ENCODE measurements around the gene ANKHD1. TPM values are rescaled to one million over a fixed set of nuclear protein-coding genes. Genes with fewer than 3 reads are reported as not detected.
A peak's percentile ranks its signal among the peaks of the same experiment; 100 is the strongest.

The ANKHD1 gene
- total RNA-seq, 1 donor from 2014 or later = 120 TPM

DNA sequence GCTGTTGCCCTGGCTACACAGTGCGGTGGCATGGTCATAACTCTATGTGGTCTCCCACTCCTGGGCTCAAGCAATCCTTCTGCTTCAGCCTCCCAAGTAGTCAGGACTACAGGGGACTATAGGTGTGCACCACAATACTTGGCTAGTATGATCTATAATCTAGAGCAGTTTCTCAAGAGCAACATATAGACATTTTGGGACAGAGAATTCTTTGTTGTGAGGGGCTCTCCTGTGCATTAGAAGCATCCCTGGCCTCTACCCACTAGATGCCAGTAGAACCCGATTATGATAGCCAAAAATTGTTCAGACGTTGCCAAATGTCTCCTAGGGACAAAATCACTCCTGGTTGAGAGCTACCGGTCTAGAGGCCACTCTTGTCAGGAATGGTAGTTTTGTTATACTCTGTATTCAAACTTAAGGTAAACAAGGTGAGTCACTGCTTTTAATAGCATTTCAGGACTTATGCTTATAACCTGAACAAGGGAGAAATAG lies 7.2 kb downstream of the ANKHD1 start:
- Histone ChIP-seq H3K9me3 (no peaks in the 10 kb centered on the region), H3K36me3 (peaks cover 14% of the 10 kb centered on the region), H3K4me1 (peaks cover 34% of the 10 kb centered on the region), H3K4me3 (no peak overlapping the region), H3K27me3 (no peaks in the 10 kb centered on the region), H3K27ac (no peak overlapping the region)
- DNase-seq = no peak
- peak; percentile 89 for ATAC-seq
- intact Hi-C loops (cut with DNase I) = no loop called here
- TF ChIP-seq, protein P1, sequence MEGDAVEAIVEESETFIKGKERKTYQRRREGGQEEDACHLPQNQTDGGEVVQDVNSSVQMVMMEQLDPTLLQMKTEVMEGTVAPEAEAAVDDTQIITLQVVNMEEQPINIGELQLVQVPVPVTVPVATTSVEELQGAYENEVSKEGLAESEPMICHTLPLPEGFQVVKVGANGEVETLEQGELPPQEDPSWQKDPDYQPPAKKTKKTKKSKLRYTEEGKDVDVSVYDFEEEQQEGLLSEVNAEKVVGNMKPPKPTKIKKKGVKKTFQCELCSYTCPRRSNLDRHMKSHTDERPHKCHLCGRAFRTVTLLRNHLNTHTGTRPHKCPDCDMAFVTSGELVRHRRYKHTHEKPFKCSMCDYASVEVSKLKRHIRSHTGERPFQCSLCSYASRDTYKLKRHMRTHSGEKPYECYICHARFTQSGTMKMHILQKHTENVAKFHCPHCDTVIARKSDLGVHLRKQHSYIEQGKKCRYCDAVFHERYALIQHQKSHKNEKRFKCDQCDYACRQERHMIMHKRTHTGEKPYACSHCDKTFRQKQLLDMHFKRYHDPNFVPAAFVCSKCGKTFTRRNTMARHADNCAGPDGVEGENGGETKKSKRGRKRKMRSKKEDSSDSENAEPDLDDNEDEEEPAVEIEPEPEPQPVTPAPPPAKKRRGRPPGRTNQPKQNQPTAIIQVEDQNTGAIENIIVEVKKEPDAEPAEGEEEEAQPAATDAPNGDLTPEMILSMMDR (IDR thresholded peaks at IDR 0.05) = peak; percentile 25

DNA sequence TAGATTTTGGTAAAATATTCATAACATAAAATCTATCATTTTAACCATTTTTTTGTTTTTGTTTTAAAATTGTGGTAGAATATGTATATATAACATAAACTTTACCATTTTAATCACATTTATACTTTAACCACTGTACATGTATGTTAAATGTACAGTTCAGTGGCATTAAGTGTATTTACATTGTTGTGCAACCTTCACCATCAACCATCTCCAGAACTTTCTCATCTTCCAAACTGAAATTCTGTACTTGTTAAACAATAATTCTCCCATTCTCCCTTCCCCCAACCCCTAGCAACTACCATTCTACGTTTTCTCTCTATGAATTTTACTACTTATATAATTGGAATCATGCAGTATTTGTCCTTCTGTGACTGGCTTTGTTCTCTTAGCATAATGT lies 11.6 kb downstream of the ANKHD1 start:
- TF ChIP-seq, protein P1 (IDR thresholded peaks at IDR 0.05) = no peak
- no peak overlapping the region for H3K4me3 ChIP-seq
- no peaks in the 10 kb centered on the region for H3K27me3 ChIP-seq
- H3K9me3 ChIP-seq = no peaks in the 10 kb centered on the region
- ATAC-seq (no peak), DNase-seq (no peak)
- intact Hi-C loops (cut with DNase I) = no loop called here
- H3K36me3 ChIP-seq = peaks cover 8% of the 10 kb centered on the region
- H3K4me1 ChIP-seq = peaks cover 16% of the 10 kb centered on the region
- no peak overlapping the region for H3K27ac ChIP-seq

DNA sequence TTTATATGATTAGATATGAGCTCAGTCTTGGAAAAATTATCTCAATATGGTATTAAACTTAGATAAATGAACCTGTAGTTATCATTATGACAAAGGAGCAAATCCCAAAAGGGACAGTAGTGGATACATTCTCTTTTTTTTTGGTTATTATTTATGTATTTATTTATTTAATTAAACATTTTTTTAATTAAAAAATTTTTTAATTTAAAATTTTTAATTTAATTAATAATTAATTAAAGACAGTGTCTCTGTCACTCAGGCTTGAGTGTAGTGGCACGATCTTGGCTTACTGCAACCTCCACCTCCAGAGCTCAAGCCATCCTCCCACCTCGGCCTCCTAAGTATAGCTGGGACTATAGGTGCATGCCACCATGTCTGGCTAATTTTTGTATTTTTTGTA lies 15.6 kb downstream of the ANKHD1 start:
- ATAC-seq (no peak), DNase-seq (no peak)
- H3K9me3 ChIP-seq = no peaks in the 10 kb centered on the region
- H3K4me3 ChIP-seq = no peak overlapping the region
- TF ChIP-seq, protein P1 (IDR thresholded peaks at IDR 0.05) = no peak
- H3K27me3 ChIP-seq = no peaks in the 10 kb centered on the region
- H3K27ac ChIP-seq = no peak overlapping the region
- H3K4me1 ChIP-seq = peaks cover 6% of the 10 kb centered on the region
- intact Hi-C loops (cut with DNase I) = no loop called here
- peaks cover 8% of the 10 kb centered on the region for H3K36me3 ChIP-seq

DNA sequence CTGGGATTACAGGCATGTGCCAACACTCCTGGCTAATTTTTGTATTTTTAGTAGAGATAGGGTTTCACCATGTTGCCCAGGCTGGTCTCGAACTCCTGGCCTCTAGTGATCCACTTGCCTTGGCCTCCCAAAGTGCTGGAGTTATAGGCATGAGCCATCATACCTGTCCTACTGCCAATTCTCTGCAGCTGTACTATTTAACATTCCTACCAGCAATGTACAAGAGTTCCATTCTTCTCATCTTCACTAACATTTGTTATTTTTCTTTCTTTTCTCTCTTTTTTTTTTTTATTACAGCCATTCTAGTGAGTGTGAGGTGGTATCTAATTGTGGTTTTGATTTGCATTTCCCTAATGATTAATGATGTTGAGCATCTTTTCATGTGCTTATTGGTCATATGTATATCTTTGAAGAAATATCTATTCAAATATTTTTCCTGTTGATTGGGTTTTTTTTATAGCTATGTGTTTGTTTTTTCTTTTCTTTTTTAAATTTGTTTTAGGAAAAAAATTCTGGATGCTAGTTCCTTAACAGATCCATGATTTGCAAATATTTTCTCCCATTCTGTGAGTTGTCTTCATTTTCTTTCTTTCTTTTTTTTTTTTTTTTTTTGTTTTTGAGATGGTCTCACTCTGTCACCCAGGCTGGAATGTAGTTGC lies 17.4 kb downstream of the ANKHD1 start:
- H3K36me3 ChIP-seq = peaks cover 8% of the 10 kb centered on the region
- H3K27me3 ChIP-seq = no peaks in the 10 kb centered on the region
- no peaks in the 10 kb centered on the region for H3K9me3 ChIP-seq
- ATAC-seq = no peak
- no peak overlapping the region for H3K4me3 ChIP-seq
- DNase-seq = no peak
- intact Hi-C loops (cut with DNase I) = no loop called here
- TF ChIP-seq, protein P1 (IDR thresholded peaks at IDR 0.05) = no peak
- H3K4me1 ChIP-seq = peaks cover 6% of the 10 kb centered on the region
- no peak overlapping the region for H3K27ac ChIP-seq

DNA sequence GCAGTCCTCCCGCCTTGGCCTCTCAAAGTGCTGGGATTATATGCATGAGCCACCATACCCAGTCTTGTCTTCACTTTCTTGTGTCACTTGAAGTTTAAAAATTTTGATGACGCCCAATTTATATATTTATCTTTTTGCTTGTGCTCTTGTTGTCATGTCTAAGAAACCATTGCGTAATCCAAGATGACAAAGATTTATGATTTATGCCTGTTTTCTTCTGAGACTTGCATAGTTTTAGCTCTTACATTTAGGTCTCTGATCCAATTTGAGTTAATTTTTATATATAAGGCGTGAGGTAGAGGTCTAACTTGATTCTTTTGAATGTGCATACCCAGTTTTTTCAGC lies 18.6 kb downstream of the ANKHD1 start:
- TF ChIP-seq, protein P1 (IDR thresholded peaks at IDR 0.05) = no peak
- ATAC-seq (no peak), DNase-seq (no peak)
- intact Hi-C loops (cut with DNase I) = no loop called here
- H3K27me3 ChIP-seq = no peaks in the 10 kb centered on the region
- H3K4me1 ChIP-seq = peaks cover 6% of the 10 kb centered on the region
- H3K4me3 ChIP-seq = no peak overlapping the region
- H3K36me3 ChIP-seq = peaks cover 5% of the 10 kb centered on the region
- no peak overlapping the region for H3K27ac ChIP-seq
- no peaks in the 10 kb centered on the region for H3K9me3 ChIP-seq
